ENCODE data around the gene NLGN1.

Gene NLGN1

DNA sequence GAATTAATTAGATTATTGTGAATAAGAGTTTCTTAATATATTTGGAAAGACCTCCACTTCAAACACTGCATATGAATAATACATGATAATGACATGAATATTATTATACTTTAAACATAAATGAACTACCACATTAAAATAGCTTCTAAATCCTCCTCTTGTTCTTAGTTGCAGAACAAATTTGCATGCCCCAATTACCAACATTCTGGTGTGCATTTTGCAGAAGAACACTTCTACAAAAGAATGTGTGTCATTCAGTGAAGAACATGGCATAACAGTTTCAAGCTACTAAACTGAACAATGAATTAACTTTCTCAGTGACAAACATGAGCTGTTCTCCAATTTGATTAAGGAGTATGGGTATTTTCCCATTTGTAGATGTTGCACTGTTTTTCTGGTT lies 750.3 kb downstream of the NLGN1 start:
- H3K9me3 ChIP-seq (ENCODE audit: low read length), result no peaks in the 10 kb centered on the region
- H4K20me1 ChIP-seq (ENCODE audit: insufficient read depth, low read length), result no peaks in the 10 kb centered on the region
- TF ChIP-seq, protein P1, sequence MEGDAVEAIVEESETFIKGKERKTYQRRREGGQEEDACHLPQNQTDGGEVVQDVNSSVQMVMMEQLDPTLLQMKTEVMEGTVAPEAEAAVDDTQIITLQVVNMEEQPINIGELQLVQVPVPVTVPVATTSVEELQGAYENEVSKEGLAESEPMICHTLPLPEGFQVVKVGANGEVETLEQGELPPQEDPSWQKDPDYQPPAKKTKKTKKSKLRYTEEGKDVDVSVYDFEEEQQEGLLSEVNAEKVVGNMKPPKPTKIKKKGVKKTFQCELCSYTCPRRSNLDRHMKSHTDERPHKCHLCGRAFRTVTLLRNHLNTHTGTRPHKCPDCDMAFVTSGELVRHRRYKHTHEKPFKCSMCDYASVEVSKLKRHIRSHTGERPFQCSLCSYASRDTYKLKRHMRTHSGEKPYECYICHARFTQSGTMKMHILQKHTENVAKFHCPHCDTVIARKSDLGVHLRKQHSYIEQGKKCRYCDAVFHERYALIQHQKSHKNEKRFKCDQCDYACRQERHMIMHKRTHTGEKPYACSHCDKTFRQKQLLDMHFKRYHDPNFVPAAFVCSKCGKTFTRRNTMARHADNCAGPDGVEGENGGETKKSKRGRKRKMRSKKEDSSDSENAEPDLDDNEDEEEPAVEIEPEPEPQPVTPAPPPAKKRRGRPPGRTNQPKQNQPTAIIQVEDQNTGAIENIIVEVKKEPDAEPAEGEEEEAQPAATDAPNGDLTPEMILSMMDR (IDR thresholded peaks at IDR 0.05; ENCODE audit: low read length), result no peak
- no peak for TF ChIP-seq EZH2 (IDR thresholded peaks at IDR 0.05; ENCODE audit: borderline replicate concordance, low read length)
- H3K9me2 ChIP-seq (ENCODE audit: low read depth, low read length), result no peaks in the 10 kb centered on the region
- H3K9ac ChIP-seq (ENCODE audit: low read length), result no peak overlapping the region
- H3F3A ChIP-seq (ENCODE audit: insufficient read depth, low read length), result no peaks in the 10 kb centered on the region
- H3K36me3 ChIP-seq (ENCODE audit: insufficient read depth, low read length), result no peaks in the 10 kb centered on the region
- no peak overlapping the region for H3K4me2 ChIP-seq (ENCODE audit: low read length)
- H3K27ac ChIP-seq (ENCODE audit: low read depth, low read length, poor library complexity, severe bottlenecking), result no peak overlapping the region
- H3K27me3 ChIP-seq (ENCODE audit: insufficient read depth, low read length), result no peaks in the 10 kb centered on the region
- no peaks in the 10 kb centered on the region for H3K4me1 ChIP-seq (ENCODE audit: insufficient read depth, low read length, severe bottlenecking)
- no peak overlapping the region for H3K4me3 ChIP-seq (ENCODE audit: low read depth, low read length, poor library complexity, severe bottlenecking)
- H2AFZ ChIP-seq (ENCODE audit: low read length), result no peak overlapping the region
- H3K79me2 ChIP-seq (ENCODE audit: insufficient read depth, low read length), result no peaks in the 10 kb centered on the region

DNA sequence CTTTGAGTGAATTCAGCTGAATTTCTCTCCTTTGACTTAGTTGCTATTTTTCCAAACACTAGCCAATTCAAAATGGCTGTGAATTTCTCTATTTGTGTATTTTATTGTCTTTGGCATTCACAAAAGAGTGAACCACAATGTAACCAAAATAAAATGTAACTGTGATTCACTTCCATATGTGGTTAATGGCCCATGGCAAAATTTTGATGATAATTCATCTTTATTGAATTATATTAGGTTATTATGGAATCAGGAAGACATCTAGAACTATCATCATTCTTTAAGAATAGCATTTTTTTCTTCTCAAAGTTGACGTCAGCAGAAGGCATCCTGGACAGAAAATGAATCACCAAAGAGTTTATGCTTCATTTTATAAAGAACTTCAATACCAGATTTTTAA lies 756.3 kb downstream of the NLGN1 start:
- no peaks in the 10 kb centered on the region for H3K79me2 ChIP-seq (ENCODE audit: insufficient read depth, low read length)
- no peak overlapping the region for H3K9ac ChIP-seq (ENCODE audit: low read length)
- H3K27me3 ChIP-seq (ENCODE audit: insufficient read depth, low read length), result no peaks in the 10 kb centered on the region
- TF ChIP-seq, protein P1 (IDR thresholded peaks at IDR 0.05; ENCODE audit: low read length), result no peak
- TF ChIP-seq EZH2 (IDR thresholded peaks at IDR 0.05; ENCODE audit: borderline replicate concordance, low read length), result no peak
- no peaks in the 10 kb centered on the region for H3K9me2 ChIP-seq (ENCODE audit: low read depth, low read length)
- H3K36me3 ChIP-seq (ENCODE audit: insufficient read depth, low read length), result no peaks in the 10 kb centered on the region
- H3K4me1 ChIP-seq (ENCODE audit: insufficient read depth, low read length, severe bottlenecking), result no peaks in the 10 kb centered on the region
- no peaks in the 10 kb centered on the region for H4K20me1 ChIP-seq (ENCODE audit: insufficient read depth, low read length)
- no peak overlapping the region for H2AFZ ChIP-seq (ENCODE audit: low read length)
- no peak overlapping the region for H3K4me3 ChIP-seq (ENCODE audit: low read depth, low read length, poor library complexity, severe bottlenecking)
- H3K9me3 ChIP-seq (ENCODE audit: low read length), result no peaks in the 10 kb centered on the region
- no peak overlapping the region for H3K4me2 ChIP-seq (ENCODE audit: low read length)
- H3F3A ChIP-seq (ENCODE audit: insufficient read depth, low read length), result no peaks in the 10 kb centered on the region
- H3K27ac ChIP-seq (ENCODE audit: low read depth, low read length, poor library complexity, severe bottlenecking), result no peak overlapping the region

- TF ChIP-seq EZH2 (IDR thresholded peaks at IDR 0.05; ENCODE audit: borderline replicate concordance, low read length), result no peak
- TF ChIP-seq, protein P1 (IDR thresholded peaks at IDR 0.05; ENCODE audit: low read length), result no peak
- no peaks in the 10 kb centered on the region for H3K4me1 ChIP-seq (ENCODE audit: insufficient read depth, low read length, severe bottlenecking)
- H3F3A ChIP-seq (ENCODE audit: insufficient read depth, low read length), result no peaks in the 10 kb centered on the region
- H3K4me2 ChIP-seq (ENCODE audit: low read length), result no peak overlapping the region
- no peaks in the 10 kb centered on the region for H3K9me2 ChIP-seq (ENCODE audit: low read depth, low read length)
- H4K20me1 ChIP-seq (ENCODE audit: insufficient read depth, low read length), result no peaks in the 10 kb centered on the region
- no peak overlapping the region for H3K9ac ChIP-seq (ENCODE audit: low read length)
- no peak overlapping the region for H2AFZ ChIP-seq (ENCODE audit: low read length)
- H3K27me3 ChIP-seq (ENCODE audit: insufficient read depth, low read length), result no peaks in the 10 kb centered on the region
- no peaks in the 10 kb centered on the region for H3K9me3 ChIP-seq (ENCODE audit: low read length)
- H3K4me3 ChIP-seq (ENCODE audit: low read depth, low read length, poor library complexity, severe bottlenecking), result no peak overlapping the region
- no peaks in the 10 kb centered on the region for H3K36me3 ChIP-seq (ENCODE audit: insufficient read depth, low read length)
- H3K27ac ChIP-seq (ENCODE audit: low read depth, low read length, poor library complexity, severe bottlenecking), result no peak overlapping the region
- H3K79me2 ChIP-seq (ENCODE audit: insufficient read depth, low read length), result no peaks in the 10 kb centered on the region
These were observed 758.7 kb downstream of the NLGN1 start for GRCh38 chr3:174156200-174156599.

Measured in OCI-LY1 (cell line).